SIG-M5 (cell line): ENCODE data around the gene CRB2.

Experiments
- DNase-seq: peaks from one replicate; lab custom pipeline; 2025; lab: John Stamatoyannopoulos, UW

Gene CRB2

GRCh38 chr9:123365287-123365880 is 9.4 kb downstream of the CRB2 start:
- no peak for DNase-seq

GRCh38 chr9:123365881-123366528 is 10.0 kb downstream of the CRB2 start:
- DNase-seq = no peak

- no peak for DNase-seq
Observed at GRCh38 chr9:123368023-123368422, 12.0 kb downstream of the CRB2 start.

GRCh38 chr9:123368536-123369153 is 12.6 kb downstream of the CRB2 start:
- no peak for DNase-seq

- no peak for DNase-seq
Observed at GRCh38 chr9:123369296-123369695, 13.3 kb downstream of the CRB2 start.

GRCh38 chr9:123370108-123370507 is 14.1 kb downstream of the CRB2 start:
- no peak for DNase-seq

- DNase-seq = no peak
Observed at GRCh38 chr9:123370526-123371227, 14.7 kb downstream of the CRB2 start.

GRCh38 chr9:123371228-123371584 is 15.2 kb downstream of the CRB2 start:
- DNase-seq = no peak

GRCh38 chr9:123371805-123372590 is 16.0 kb downstream of the CRB2 start:
- DNase-seq = no peak

- DNase-seq = no peak
Observed at GRCh38 chr9:123372766-123373446, 16.9 kb downstream of the CRB2 start.

- no peak for DNase-seq
Observed at GRCh38 chr9:123373447-123373923, 17.5 kb downstream of the CRB2 start.

GRCh38 chr9:123373946-123374345 is 17.9 kb downstream of the CRB2 start:
- DNase-seq = no peak

- no peak for DNase-seq
Observed at GRCh38 chr9:123375469-123376132, 19.6 kb downstream of the CRB2 start.

GRCh38 chr9:123376218-123377071 is 20.4 kb downstream of the CRB2 start:
- DNase-seq = no peak

- DNase-seq = no peak
Observed at GRCh38 chr9:123377211-123377971, 21.4 kb downstream of the CRB2 start.

GRCh38 chr9:123378025-123378424 is 22.0 kb downstream of the CRB2 start:
- DNase-seq = no peak

GRCh38 chr9:123378956-123379660 is 23.1 kb downstream of the CRB2 start:
- no peak for DNase-seq

GRCh38 chr9:123380852-123381705 is 25.1 kb downstream of the CRB2 start:
- DNase-seq = no peak
